Smooth muscle cell (in vitro differentiated cells): Measurements from ENCODE around the gene WFIKKN1. TPM values are rescaled to one million over a fixed set of nuclear protein-coding genes. Genes with fewer than 3 reads are reported as not detected.

ENCODE experiments used
- DNase-seq: peaks from one replicate; lab custom pipeline; 2025; ENCODE audit not compliant: unreplicated experiment; lab: John Stamatoyannopoulos, UW
- H2AFZ ChIP-seq: fragments of 200-600 bp; sonication (generic); 2 replicates; pipeline ENCODE4 v1.6.0; 2016; ENCODE audit warnings: antibody characterized with exemption, low read depth, mild to moderate bottlenecking
- H3F3A ChIP-seq: fragments of 200-600 bp; sonication (generic); 2 replicates; pipeline ENCODE4 v1.6.0; 2017; ENCODE audit warnings: antibody characterized with exemption, low read depth
- H3K27ac ChIP-seq: fragments of 200-600 bp; sonication (generic); 2 replicates; pipeline ENCODE4 v1.5.1; 2016; ENCODE audit warnings: low read depth, mild to moderate bottlenecking
- H3K27me3 ChIP-seq: fragments of 200-600 bp; sonication (generic); 2 replicates; pipeline ENCODE4 v1.6.1; 2016; ENCODE audit warnings: low read depth, mild to moderate bottlenecking
- H3K36me3 ChIP-seq: fragments of 200-600 bp; sonication (generic); 2 replicates; pipeline ENCODE4 v1.5.1; 2016; ENCODE audit warnings: low read depth
- H3K4me1 ChIP-seq: fragments of 200-600 bp; sonication (generic); 2 replicates; pipeline ENCODE4 v1.5.1; 2016; ENCODE audit warnings: low read depth
- H3K4me2 ChIP-seq: fragments of 200-600 bp; sonication (generic); 2 replicates; pipeline ENCODE4 v1.6.0; 2016; ENCODE audit warnings: mild to moderate bottlenecking
- H3K4me3 ChIP-seq: fragments of 200-600 bp; sonication (generic); 2 replicates; pipeline ENCODE4 v1.5.1; 2016; ENCODE audit warnings: mild to moderate bottlenecking
- H3K79me2 ChIP-seq: fragments of 200-600 bp; sonication (generic); 2 replicates; pipeline ENCODE4 v1.6.0; 2016; ENCODE audit warnings: low read depth, mild to moderate bottlenecking
- H3K9ac ChIP-seq: fragments of 200-600 bp; sonication (generic); 2 replicates; pipeline ENCODE4 v1.6.0; 2016; ENCODE audit warnings: low read depth
- H3K9me3 ChIP-seq: fragments of 200-600 bp; sonication (generic); replicated peaks from 2 replicates; pipeline ENCODE4 v1.5.1; 2016; ENCODE audit warnings: low read depth
- H4K20me1 ChIP-seq: fragments of 200-600 bp; sonication (generic); 2 replicates; pipeline ENCODE4 v1.6.0; 2016; ENCODE audit warnings: low read depth
- WGBS: methylation state at CpG from one replicate; pipeline ENCODE4 v1.1.7; 2016; ENCODE audit warnings: low lambda C conversion rate; 5-methylcytosine and 5-hydroxymethylcytosine counted together
- polyA plus RNA-seq: library from polyadenylated mRNA; unstranded; fragments of >200 nt; fragmentation: Nextera tagmentation; extraction: Ambion mirVana; gene quantifications from 2 replicates; pipeline ENCODE4 v1.2.1, GENCODE V29; 2016
- total RNA-seq: library from RNA; depleted of rRNA; stranded (reverse); fragments of >200 nt; gene quantifications from 2 replicates; pipeline ENCODE4 v1.2.3, GENCODE V29; 2014
- TF ChIP-seq, protein P1 (sequence below): fragments of 200-600 bp; sonication (generic); IDR thresholded peaks from 2 replicates; pipeline ENCODE4 v1.5.1; 2017; ENCODE audit warnings: borderline replicate concordance, mild to moderate bottlenecking, antibody characterized with exemption; ENCODE audit not compliant: insufficient read depth, poor library complexity, severe bottlenecking

The WFIKKN1 gene
- total and polyA plus RNA-seq, 2 experiments from 2014 or later: 0.77 TPM; not detected in 1

GRCh38 chr16:682493-683395, 52.0 kb downstream of the WFIKKN1 start:
- Histone ChIP-seq H3K27me3 (no peaks in the 10 kb centered on the region), H3K9me3 (no peaks in the 10 kb centered on the region), H2AFZ (no peak overlapping the region), H3F3A (no peaks in the 10 kb centered on the region), H3K4me1 (peaks cover 18% of the 10 kb centered on the region), H4K20me1 (peaks cover 33% of the 10 kb centered on the region), H3K4me2 (peak overlapping the region; percentile 95), H3K9ac (no peak overlapping the region), H3K79me2 (peaks cover 32% of the 10 kb centered on the region), H3K27ac (no peak overlapping the region), H3K36me3 (no peaks in the 10 kb centered on the region), H3K4me3 (peak overlapping the region; percentile 60)
- DNase-seq: no peak
- TF ChIP-seq, protein P1, sequence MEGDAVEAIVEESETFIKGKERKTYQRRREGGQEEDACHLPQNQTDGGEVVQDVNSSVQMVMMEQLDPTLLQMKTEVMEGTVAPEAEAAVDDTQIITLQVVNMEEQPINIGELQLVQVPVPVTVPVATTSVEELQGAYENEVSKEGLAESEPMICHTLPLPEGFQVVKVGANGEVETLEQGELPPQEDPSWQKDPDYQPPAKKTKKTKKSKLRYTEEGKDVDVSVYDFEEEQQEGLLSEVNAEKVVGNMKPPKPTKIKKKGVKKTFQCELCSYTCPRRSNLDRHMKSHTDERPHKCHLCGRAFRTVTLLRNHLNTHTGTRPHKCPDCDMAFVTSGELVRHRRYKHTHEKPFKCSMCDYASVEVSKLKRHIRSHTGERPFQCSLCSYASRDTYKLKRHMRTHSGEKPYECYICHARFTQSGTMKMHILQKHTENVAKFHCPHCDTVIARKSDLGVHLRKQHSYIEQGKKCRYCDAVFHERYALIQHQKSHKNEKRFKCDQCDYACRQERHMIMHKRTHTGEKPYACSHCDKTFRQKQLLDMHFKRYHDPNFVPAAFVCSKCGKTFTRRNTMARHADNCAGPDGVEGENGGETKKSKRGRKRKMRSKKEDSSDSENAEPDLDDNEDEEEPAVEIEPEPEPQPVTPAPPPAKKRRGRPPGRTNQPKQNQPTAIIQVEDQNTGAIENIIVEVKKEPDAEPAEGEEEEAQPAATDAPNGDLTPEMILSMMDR: no peak
- WGBS: 93% methylated on average over 36 of the region's 36 CpGs

DNA sequence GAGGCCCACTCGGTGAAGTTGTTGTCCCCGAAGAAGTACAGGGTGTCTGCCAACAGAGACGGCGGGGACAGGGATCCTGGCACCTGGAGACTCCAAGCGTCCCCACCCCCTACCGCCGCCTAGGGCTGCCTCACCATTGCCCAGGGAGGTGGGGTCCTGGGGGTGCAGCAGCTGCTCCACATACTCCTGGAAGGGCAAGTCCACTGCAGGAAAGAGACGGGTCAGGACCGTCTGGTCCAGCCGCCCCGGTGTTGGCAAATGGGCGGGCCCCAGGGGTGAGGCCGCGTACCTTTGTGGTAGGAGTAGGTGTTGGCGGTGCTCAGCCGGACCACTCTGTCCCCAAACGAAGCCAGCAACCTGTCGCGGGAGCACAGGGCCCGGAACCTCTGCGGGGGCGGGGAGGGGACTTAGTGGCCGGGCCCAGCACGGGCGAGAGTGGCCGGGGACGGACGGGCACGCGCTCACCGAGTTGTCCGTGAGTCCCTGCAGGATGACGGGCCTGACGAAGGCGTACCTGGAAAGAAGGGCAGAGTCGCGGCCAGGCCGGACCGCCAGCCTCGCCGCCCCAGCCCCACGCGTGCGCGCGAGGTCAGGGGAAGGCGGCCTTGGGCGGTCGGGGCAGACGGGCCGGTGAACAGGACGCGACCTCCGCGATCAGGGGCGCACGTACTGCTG, 52.7 kb downstream of the WFIKKN1 start:
- Histone ChIP-seq H3F3A (no peaks in the 10 kb centered on the region), H2AFZ (no peak overlapping the region), H3K9ac (peak overlapping the region; percentile 58), H3K4me2 (peak overlapping the region; percentile 95), H3K4me1 (peaks cover 18% of the 10 kb centered on the region), H3K4me3 (peak overlapping the region; percentile 60), H3K27me3 (no peaks in the 10 kb centered on the region), H4K20me1 (peaks cover 33% of the 10 kb centered on the region), H3K9me3 (no peaks in the 10 kb centered on the region), H3K27ac (peak overlapping the region; percentile 84), H3K79me2 (peaks cover 32% of the 10 kb centered on the region), H3K36me3 (no peaks in the 10 kb centered on the region)
- TF ChIP-seq, protein P1: no peak
- DNase-seq: no peak
- WGBS: 17% methylated on average over 51 of the region's 57 CpGs

Other genes starting within 250 kb of the WFIKKN1 start
- 53.6 and 57.1 TPM in 2 replicates for gene PGAP6, start 249.0 kb upstream of the WFIKKN1 start, total RNA-seq
- 80.0 and 99.9 TPM in 2 replicates for gene PGAP6, start 249.0 kb upstream of the WFIKKN1 start, polyA plus RNA-seq
- 189 and 218 TPM in 2 replicates for gene NME4, start 233.8 kb upstream of the WFIKKN1 start, total RNA-seq
- 421 and 523 TPM in 2 replicates for gene NME4, start 233.8 kb upstream of the WFIKKN1 start, polyA plus RNA-seq
- 7.3 and 18.2 TPM in 2 replicates for gene DECR2, start 229.1 kb upstream of the WFIKKN1 start, total RNA-seq
- 15.4 and 21.2 TPM in 2 replicates for gene DECR2, start 229.1 kb upstream of the WFIKKN1 start, polyA plus RNA-seq
- gene RAB11FIP3, start 205.3 kb upstream of the WFIKKN1 start, total RNA-seq: 9.0 and 19.5 TPM in 2 replicates
- gene RAB11FIP3, start 205.3 kb upstream of the WFIKKN1 start, polyA plus RNA-seq: 20.4 and 25.7 TPM in 2 replicates
- gene CAPN15, start 103.3 kb upstream of the WFIKKN1 start, total RNA-seq: 8.6 and 14.7 TPM in 2 replicates
- 18.7 and 23.6 TPM in 2 replicates for gene CAPN15, start 103.3 kb upstream of the WFIKKN1 start, polyA plus RNA-seq
- gene PRR35, start 70.6 kb upstream of the WFIKKN1 start, total RNA-seq: not detected in 2 replicates
- not detected in 2 replicates for gene PRR35, start 70.6 kb upstream of the WFIKKN1 start, polyA plus RNA-seq
- gene NHLRC4, start 64.0 kb upstream of the WFIKKN1 start, total RNA-seq: 0.18 and 0.63 TPM in 2 replicates
- gene NHLRC4, start 64.0 kb upstream of the WFIKKN1 start, polyA plus RNA-seq: 0.85 and 2.6 TPM in 2 replicates
- gene PIGQ, start 61.0 kb upstream of the WFIKKN1 start, total RNA-seq: 21.0 and 30.1 TPM in 2 replicates
- 45.7 and 51.0 TPM in 2 replicates for gene PIGQ, start 61.0 kb upstream of the WFIKKN1 start, polyA plus RNA-seq
- 14.7 and 21.2 TPM in 2 replicates for gene RAB40C, start 40.9 kb upstream of the WFIKKN1 start, total RNA-seq
- gene RAB40C, start 40.9 kb upstream of the WFIKKN1 start, polyA plus RNA-seq: 27.0 and 28.3 TPM in 2 replicates
- gene METTL26, start 5.3 kb downstream of the WFIKKN1 start, total RNA-seq: 134 and 158 TPM in 2 replicates
- gene METTL26, start 5.3 kb downstream of the WFIKKN1 start, polyA plus RNA-seq: 227 and 238 TPM in 2 replicates
- 7.7 and 11.9 TPM in 2 replicates for gene MCRIP2, start 10.8 kb downstream of the WFIKKN1 start, total RNA-seq
- gene MCRIP2, start 10.8 kb downstream of the WFIKKN1 start, polyA plus RNA-seq: 34.7 and 45.8 TPM in 2 replicates
- 6.8 and 8.4 TPM in 2 replicates for gene WDR90, start 18.4 kb downstream of the WFIKKN1 start, total RNA-seq
- 10.4 and 24.6 TPM in 2 replicates for gene WDR90, start 18.4 kb downstream of the WFIKKN1 start, polyA plus RNA-seq
- 41.4 and 44.5 TPM in 2 replicates for gene RHOT2, start 37.1 kb downstream of the WFIKKN1 start, total RNA-seq
- gene RHOT2, start 37.1 kb downstream of the WFIKKN1 start, polyA plus RNA-seq: 148 and 152 TPM in 2 replicates
- 2.7 and 4.5 TPM in 2 replicates for gene RHBDL1, start 44.7 kb downstream of the WFIKKN1 start, total RNA-seq
- gene RHBDL1, start 44.7 kb downstream of the WFIKKN1 start, polyA plus RNA-seq: 2.6 and 3.7 TPM in 2 replicates
- gene STUB1, start 49.4 kb downstream of the WFIKKN1 start, total RNA-seq: 93.4 and 99.0 TPM in 2 replicates
- 196 and 212 TPM in 2 replicates for gene STUB1, start 49.4 kb downstream of the WFIKKN1 start, polyA plus RNA-seq
- gene JMJD8, start 53.3 kb downstream of the WFIKKN1 start, total RNA-seq: 42.9 and 47.9 TPM in 2 replicates
- gene JMJD8, start 53.3 kb downstream of the WFIKKN1 start, polyA plus RNA-seq: 92.5 and 95.1 TPM in 2 replicates
- 4.7 and 10.6 TPM in 2 replicates for gene WDR24, start 59.4 kb downstream of the WFIKKN1 start, total RNA-seq
- gene WDR24, start 59.4 kb downstream of the WFIKKN1 start, polyA plus RNA-seq: 19.3 and 22.2 TPM in 2 replicates
- 0.76 TPM in 1 of 2 replicates, not detected in the other for gene FBXL16, start 74.8 kb downstream of the WFIKKN1 start, total RNA-seq
- gene FBXL16, start 74.8 kb downstream of the WFIKKN1 start, polyA plus RNA-seq: 0.17 TPM in 1 of 2 replicates, not detected in the other
- 30.6 and 39.6 TPM in 2 replicates for gene METRN, start 84.1 kb downstream of the WFIKKN1 start, total RNA-seq
- 170 and 193 TPM in 2 replicates for gene METRN, start 84.1 kb downstream of the WFIKKN1 start, polyA plus RNA-seq
- 11.9 and 15.6 TPM in 2 replicates for gene ANTKMT, start 90.2 kb downstream of the WFIKKN1 start, total RNA-seq
- gene ANTKMT, start 90.2 kb downstream of the WFIKKN1 start, polyA plus RNA-seq: 39.8 and 40.9 TPM in 2 replicates
- 2.8 TPM in 1 of 2 replicates, not detected in the other for gene CCDC78, start 95.5 kb downstream of the WFIKKN1 start, total RNA-seq
- gene CCDC78, start 95.5 kb downstream of the WFIKKN1 start, polyA plus RNA-seq: 3.4 and 4.7 TPM in 2 replicates
- gene HAGHL, start 96.1 kb downstream of the WFIKKN1 start, total RNA-seq: 3.2 and 15.4 TPM in 2 replicates
- 23.1 and 24.6 TPM in 2 replicates for gene HAGHL, start 96.1 kb downstream of the WFIKKN1 start, polyA plus RNA-seq
- gene CIAO3, start 110.0 kb downstream of the WFIKKN1 start, total RNA-seq: 19.7 and 33.5 TPM in 2 replicates
- 35.6 and 39.6 TPM in 2 replicates for gene CIAO3, start 110.0 kb downstream of the WFIKKN1 start, polyA plus RNA-seq
- 0.18 and 3.7 TPM in 2 replicates for gene MSLN, start 129.7 kb downstream of the WFIKKN1 start, total RNA-seq
- gene MSLN, start 129.7 kb downstream of the WFIKKN1 start, polyA plus RNA-seq: 0.26 and 1.2 TPM in 2 replicates
- 7.8 and 20.8 TPM in 2 replicates for gene RPUSD1, start 157.4 kb downstream of the WFIKKN1 start, total RNA-seq
- gene RPUSD1, start 157.4 kb downstream of the WFIKKN1 start, polyA plus RNA-seq: 20.8 and 27.4 TPM in 2 replicates
- gene CHTF18, start 157.6 kb downstream of the WFIKKN1 start, total RNA-seq: 11.4 and 27.2 TPM in 2 replicates
- 33.2 and 39.8 TPM in 2 replicates for gene CHTF18, start 157.6 kb downstream of the WFIKKN1 start, polyA plus RNA-seq
- not detected in 2 replicates for gene GNG13, start 169.7 kb downstream of the WFIKKN1 start, total RNA-seq
- not detected in 2 replicates for gene GNG13, start 169.7 kb downstream of the WFIKKN1 start, polyA plus RNA-seq